Mesenteric fat pad (tissue), 1 donor: ENCODE results near the gene NASP. TPM values are rescaled to one million over a fixed set of nuclear protein-coding genes. Genes with fewer than 3 reads are reported as not detected.

Experiments
- DNase-seq: peaks from one replicate; pipeline ENCODE4 v3.0.0-alpha.2; 2020; ENCODE audit warnings: low spot score
- long read RNA-seq: library from polyadenylated mRNA; unstranded; transcript quantifications from one replicate; pipeline ENCODE4 v2.0.0, GENCODE V29; 2020
- total RNA-seq: library from RNA; stranded (reverse); fragmentation: NEBNext Ultra II Directional; extraction: Animal tissue kit (Norgen Biotek cat#: 25700); gene quantifications from one replicate; pipeline ENCODE4 v1.2.1, GENCODE V29; 2021
- donor health status: DM: yes; HTN: yes; CAD: no.

The NASP gene, protein sequence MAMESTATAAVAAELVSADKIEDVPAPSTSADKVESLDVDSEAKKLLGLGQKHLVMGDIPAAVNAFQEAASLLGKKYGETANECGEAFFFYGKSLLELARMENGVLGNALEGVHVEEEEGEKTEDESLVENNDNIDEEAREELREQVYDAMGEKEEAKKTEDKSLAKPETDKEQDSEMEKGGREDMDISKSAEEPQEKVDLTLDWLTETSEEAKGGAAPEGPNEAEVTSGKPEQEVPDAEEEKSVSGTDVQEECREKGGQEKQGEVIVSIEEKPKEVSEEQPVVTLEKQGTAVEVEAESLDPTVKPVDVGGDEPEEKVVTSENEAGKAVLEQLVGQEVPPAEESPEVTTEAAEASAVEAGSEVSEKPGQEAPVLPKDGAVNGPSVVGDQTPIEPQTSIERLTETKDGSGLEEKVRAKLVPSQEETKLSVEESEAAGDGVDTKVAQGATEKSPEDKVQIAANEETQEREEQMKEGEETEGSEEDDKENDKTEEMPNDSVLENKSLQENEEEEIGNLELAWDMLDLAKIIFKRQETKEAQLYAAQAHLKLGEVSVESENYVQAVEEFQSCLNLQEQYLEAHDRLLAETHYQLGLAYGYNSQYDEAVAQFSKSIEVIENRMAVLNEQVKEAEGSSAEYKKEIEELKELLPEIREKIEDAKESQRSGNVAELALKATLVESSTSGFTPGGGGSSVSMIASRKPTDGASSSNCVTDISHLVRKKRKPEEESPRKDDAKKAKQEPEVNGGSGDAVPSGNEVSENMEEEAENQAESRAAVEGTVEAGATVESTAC
- total RNA-seq, result 57.6 TPM
- long read RNA-seq, transcript NASP-202 (14 exons, 1,538 nt), result major isoform, 53 of 90 reads
- long read RNA-seq, partial matches to known transcripts, result 12 of 90 reads
- long read RNA-seq, other reads (novel, unspliced or antisense), result 14 of 90 reads

DNA sequence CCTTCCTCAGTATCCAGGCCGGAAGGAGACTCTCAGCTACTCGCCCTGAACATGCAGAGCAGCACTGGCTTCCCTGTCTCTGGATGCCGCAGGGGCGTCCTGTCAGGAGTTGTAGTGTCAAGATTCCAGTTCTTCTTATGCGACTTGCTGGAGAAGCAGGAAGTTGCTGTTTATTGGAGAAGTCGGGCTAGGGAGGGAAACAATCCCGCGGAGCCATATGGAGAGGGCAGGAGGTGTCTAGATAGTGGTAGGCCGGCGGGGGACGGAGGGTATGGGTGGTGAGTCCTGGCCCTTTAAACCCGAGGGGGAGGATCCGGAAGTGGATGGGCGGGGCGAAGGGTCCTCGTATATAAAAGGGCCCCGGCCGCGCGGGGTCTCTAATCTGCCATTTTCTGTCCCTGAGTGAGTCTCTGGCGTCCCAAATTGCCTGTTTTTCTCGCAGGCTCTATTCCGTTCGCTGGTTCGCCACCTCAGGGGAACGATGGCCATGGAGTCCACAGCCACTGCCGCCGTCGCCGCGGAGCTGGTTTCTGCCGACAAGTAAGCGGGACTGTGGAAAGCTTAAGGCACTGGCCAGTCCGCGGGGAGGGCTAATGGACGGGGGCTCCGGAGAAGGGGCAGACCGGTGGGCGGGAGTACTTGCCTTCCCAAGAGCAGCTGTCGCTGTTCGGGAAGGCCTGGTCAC lies at the start of gene NASP:
TSS of gene NASP (plus strand) at position 376 of the 685 bp plus-strand sequence. CDS start at position 482, 106 bp downstream.
- peak; percentile 95 for DNase-seq

DNA sequence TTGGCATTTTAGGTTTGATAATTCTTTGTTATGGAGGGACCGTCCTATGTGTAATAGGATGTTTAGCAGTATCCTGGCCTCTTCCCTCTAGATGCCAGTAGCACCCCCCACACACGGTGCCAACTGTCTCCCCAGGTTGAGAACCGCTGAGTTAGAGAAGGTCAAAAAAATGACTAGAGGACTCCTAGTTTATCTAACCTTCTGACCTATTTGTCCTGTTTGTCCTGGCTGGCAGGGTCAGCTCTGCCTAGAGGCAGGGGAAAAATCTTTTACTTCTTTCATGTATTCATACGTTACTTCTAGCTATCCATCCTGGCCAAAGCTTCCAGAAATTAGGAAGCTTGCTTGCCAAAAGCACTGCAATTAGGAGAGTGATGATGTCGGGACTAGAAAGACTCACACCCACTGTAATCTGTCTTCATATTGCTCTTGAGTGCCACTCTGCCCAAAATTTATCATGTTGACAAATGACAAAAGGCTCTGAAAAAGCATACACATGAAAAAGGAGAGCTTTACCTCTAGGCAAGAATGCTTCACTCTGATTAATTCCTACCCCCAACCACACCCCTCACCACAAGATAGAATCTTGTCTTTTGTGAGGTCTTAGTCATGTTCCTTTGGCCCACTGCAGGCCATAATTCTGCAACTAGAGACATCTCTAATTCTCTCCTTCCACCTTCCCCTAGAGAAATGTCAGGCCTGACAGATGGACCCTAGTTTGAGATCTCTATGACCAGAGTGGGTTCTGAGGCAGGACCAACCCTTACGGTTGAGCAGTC lies 47.7 kb upstream of the NASP start:
- DNase-seq, result no peak

DNA sequence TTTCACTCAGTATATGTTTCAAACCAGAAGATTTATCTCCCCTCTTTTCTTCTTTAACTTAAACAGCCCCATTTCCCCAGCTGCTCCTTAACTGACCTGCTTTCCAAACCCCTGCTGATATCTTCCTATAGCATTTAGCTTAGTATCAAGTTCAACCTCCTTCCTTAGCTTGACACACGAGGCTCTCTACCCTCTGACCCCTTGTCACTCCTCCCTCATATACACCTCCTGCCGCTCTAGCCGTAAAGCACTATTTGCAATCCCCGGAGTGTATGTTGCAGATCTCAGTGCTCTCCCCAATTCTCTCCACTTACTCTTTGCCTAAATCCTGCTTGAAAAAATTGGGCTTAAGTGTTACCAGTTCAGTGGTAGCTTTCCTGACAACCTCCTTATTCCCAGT lies 47.0 kb upstream of the NASP start:
- no peak for DNase-seq

DNA sequence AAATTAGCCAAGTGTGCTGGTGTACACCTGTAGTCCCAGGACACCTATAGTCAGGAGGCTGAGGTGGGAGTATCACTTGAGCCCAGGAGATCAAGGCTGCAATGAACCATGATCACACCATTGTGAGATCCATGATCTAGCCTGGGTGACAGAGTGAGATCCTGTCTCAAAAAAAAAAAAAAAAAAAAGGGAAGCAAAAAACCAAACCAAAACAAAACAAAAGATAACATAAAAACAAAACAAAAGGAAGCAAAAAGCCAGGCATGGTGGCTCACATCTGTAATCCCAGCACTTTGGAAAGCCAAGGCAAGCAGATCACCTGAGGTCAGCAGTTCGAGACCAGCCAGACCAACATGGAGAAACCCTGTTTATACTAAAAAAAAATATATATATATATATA lies 42.6 kb upstream of the NASP start:
- DNase-seq, result no peak

DNA sequence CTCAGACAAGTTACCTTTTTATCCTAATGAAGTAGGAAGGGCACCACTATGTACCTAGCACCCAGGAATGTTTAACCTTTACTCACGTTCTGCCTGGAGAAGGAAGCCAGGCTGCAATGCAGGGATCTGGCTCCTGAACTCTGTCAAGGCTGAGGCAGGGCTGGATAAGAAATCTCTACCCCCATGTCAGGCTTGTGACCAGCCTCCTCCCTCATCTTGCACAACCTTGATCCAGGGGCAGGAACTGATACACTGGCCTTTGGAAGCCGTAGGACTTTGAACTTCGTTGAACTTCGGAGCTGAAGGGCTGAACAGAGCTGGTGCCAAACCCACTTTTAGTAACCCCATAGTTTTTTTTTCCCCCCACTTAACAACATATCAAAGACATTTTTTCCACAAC lies 41.2 kb upstream of the NASP start:
- no peak for DNase-seq

DNA sequence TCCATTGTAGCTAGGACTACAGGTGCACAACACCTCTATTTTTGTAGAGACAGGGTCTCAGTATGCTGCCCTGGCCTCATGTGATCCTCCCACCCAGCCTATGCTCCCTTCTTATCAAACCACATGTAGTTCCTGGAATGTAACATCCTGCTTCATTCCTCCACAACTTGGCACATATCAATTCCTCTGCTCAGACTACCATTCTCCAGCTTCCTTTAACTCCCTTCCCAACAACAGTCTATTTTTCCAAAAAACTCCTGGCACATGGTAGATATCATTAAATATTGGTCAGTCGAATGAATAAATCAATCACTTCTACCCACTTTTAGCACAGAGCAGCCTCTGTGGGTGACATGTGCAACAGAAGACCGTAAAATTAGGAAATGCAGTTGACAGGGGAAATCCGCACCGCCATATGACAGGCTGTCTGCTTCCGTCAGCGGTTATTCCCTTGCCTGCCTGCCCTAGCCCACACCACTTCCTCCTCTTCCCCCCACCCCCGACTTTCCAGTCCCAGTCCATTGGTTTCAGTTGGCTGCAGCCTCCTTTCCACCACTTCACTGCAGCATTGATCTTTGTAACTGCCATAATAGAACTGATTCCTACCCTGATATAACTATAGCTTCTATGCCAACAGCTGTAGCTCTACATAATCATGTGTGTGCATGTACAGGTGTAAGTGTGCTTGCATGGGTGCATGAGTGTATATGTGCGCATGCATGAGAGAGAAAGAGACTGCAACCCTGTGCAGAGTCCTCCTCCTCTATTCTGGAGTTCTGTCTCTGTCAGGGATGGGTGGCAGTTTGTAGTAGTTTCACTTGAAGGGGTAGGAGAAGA lies 40.0 kb upstream of the NASP start:
- no peak for DNase-seq

DNA sequence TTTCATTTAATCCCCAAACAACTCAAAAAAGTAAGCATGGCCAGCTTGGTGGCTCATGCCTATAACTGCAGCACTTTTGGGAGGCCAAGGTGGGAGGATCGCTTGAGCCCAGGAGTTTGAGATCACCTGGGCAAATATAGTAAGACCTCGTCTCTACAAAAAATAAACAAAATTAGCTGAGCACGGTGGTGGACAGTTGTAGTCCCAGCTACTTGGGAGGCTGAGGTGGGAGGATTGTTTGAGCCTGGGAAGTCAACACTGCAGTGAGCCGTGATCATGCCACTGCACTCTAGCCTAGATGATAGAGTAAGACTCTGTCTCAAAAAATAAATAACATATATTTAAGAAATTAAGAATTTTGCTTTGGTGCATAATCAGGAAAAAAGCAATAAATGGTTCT lies 39.3 kb upstream of the NASP start:
- DNase-seq, result no peak

DNA sequence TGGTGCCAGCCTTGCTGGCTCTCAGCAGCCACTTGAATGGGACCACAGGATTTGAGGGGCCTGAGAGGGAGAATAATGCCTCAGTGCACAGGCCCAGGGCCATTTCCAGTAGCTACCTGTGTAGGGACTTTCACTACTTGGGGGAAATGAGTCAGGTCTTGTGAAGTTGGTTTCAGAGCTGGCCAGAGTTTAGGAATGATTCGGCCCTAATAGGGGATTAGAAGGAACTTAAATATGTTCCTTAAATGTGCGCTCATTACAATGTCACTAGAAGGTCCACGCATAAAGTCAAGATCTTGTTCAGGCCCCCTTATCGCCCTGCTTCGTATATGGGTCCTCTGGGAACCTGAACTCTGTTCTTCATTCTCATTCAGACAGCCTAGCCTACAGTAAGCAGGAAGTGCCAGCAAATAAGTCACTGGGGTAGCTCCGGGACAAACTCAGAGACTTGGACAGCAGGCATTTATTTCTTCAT lies 38.8 kb upstream of the NASP start:
- no peak for DNase-seq

DNA sequence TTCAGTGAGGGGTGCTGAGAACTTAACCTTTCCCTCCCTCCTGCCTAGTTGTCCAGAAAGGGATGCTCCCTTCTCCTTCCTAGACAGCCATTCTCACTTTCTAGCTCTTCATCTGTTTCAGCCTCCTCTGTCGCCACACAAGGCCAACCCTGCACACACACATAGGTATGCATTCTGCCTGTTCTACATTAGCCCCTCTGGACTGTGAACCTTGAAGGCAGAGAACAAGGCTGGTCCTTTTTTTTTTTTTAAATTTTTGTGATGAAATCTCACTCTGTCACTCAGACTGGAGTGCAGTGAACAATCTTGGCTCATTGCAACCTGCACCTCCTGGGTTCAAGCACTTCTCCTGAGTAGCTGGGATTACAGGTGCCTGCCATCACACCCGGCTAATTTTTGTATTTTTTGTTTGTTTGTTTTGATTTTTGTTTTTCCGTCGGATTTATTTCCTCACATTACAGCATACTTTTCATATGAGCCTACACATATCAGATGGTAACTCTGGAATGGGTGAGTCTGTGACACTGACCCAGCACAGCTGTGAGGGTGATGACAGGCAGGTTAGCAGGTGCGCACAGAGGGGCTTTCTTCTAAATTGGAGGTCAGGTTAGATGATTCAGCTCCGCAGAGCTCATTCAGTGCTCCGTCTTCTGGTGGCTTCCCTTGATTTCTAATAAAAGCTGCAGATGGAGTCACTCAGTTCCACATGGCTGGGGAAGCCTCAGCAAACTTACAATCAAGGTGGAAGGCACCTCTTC lies 38.1 kb upstream of the NASP start:
- DNase-seq, result no peak

DNA sequence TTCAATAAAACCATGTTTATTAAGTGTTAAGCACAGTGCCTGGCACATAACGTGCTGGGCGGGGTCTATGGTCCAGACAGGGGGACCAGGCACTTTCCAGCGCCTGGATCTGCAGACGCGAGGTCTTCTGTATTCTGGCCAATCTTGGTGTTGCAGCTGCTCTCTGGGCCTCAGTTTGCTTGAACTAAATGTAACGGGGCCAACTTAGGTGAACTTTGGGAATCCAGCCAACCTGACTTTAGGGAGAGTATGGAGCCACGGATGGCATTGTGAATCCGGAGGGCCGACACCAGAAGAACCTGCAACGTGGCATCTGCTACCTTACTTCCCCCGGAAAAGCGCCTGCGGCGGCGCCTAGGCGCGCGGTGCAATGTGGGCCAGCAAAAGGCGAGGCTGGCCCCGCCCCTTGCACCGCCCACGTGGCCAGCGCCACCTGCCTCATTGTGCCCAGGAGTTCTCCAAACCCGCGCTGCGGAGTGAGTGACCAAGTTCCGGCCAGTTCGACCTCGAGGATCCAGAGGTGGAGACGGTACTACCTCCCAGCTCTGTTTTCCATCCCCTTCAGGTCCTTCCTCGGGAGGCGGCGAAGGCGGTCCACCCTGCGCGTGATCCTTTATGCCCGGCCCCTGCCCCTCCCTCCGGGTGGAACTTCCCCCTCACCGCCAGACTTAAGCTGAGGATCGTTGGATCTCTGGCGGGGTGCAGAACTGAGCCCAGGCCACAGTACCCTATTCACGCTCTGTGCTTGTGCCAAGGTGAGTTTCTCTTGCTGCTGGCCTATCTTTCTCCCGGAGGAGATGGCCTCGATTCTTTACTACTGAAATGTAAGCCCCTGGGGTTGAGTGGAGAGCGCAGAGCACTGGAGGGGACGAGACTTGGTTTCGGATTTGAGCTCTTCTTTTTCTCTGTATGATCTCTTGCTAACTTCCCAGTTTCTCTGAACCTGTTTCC lies 33.2 kb upstream of the NASP start, which contains the start of gene AKR1A1:
TSS of gene AKR1A1 (plus strand) at position 426 of the 951 bp plus-strand sequence. CDS start 10,969 bp downstream, outside the sequence.
- DNase-seq, result peak; percentile 96

DNA sequence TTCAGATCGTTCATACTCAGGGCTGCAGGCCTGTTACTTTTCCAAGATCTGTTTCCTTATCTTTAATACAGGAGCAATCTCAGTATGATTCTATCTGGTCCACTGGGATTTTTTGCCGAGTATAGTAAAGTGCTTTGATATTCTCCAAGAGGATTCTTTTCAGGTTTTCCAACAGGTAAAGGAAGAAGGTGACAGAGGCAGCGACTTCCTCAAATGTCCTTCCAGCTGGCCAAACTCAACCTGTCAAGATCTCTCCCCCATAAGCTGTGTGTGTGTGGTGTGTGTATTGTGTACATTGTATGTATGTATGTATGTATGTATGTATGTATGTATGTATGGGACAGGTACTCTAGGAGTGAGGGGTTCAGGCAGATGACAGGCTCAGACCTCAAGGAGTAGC lies 32.2 kb upstream of the NASP start:
- DNase-seq, result no peak

DNA sequence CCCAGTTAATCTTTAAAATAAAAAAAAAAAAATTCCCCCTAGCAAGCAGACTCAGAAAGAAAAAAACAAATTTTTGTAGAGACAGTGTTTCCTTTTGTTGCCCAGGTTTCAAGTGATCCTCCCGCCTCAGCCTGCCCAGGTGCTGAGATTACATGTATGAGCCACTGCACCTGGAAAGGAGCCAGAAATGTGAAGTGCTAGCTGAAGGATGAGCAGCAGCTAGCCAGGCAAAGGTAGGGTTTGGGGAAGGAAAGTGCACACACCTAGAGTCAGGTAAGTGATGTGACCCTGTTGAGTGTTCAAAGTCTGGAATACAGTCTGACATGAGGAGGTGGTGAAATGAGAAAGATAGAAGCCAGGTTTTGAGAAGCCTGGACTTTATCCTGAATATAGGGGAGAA lies 31.5 kb upstream of the NASP start:
- no peak for DNase-seq

DNA sequence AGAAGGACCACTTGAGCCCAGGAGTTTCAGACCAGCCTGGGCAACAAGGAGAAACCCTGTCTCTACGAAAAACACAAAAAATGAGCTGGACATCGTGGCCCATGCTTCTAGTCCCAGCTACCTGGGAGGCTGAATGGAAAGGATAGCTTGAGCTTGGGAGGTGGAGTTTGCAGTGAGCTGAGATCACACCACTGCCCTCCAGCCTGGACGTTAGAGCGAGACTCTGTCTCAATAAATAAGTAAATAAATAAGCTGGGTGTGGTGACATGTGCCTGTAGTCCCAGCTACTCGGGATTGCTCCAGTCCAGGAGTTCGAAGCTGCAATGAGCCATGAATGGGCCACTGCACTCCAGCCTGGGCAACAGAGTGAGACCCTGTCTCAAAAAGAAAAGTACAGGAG lies 29.6 kb upstream of the NASP start:
- no peak for DNase-seq

DNA sequence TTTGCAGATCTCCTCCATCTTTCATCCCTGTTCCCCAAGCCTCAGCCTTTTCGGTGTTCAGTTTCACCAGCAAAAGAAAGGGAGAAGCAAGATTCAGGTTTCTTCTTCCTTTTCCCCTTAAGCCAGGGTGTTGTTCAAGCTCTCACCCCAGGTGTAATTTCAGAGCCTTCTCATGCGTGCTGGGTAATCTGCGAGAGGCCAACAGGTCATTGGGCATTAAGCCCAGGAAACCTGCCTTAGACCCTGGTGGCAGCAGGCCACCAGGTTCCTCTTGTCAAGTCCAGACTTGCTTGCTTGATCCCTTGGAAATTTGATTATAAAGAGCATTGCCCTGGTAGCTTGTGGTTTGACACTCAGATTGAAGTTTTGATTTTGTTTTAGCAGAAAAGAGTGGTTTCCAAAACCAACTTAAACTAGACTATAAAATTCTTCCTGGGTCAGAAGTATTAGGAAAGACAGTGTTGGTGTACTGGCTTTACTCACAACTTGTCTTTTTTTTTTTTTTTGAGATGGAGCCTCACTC lies 26.4 kb upstream of the NASP start:
- no peak for DNase-seq

DNA sequence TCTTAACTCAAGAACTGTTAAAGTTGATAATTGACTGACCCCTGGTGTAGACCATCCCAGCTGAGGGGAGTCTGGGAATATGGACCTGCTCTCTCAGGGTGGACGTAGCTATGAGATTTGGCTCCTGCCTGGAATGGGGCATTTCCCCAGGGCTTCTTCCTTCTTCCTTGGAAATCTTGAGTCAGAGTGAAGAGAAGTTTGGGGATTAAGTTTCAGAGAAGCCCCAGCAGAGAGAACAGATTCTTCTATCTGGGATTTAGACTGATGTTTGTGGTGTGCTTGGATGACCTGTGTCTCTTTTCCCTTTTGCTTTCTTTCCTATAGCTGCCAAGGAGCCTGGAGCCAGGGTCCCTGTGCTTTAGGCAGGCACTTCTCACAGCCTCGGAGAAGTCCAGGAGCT lies 20.0 kb upstream of the NASP start:
- DNase-seq, result no peak

DNA sequence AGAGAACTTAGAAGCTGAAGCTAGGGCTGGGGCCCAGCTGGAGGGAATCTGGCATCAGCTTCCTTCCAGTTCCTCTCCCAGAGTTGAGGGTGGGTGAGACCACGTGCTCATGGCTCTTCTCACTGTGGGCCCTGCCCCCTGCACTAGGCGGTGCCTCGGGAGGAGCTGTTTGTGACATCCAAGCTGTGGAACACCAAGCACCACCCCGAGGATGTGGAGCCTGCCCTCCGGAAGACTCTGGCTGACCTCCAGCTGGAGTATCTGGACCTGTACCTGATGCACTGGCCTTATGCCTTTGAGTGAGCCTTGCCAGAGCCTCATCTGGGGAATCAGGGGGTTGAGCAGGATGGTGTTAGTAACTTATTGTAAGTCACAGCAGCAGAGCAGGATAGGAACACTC lies 17.1 kb upstream of the NASP start:
- no peak for DNase-seq

DNA sequence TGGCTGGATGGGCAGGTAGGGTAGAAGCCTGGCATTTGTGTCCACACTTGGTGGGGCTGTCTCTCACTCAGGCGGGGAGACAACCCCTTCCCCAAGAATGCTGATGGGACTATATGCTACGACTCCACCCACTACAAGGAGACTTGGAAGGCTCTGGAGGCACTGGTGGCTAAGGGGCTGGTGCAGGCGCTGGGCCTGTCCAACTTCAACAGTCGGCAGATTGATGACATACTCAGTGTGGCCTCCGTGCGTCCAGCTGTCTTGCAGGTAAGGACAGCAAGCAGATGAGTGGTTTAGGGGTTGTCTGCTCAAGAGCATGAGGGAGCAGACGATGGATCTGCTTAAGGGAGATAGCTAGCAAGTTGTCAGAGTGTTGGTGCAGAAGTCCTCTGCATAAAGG lies 15.9 kb upstream of the NASP start:
- DNase-seq, result no peak

DNA sequence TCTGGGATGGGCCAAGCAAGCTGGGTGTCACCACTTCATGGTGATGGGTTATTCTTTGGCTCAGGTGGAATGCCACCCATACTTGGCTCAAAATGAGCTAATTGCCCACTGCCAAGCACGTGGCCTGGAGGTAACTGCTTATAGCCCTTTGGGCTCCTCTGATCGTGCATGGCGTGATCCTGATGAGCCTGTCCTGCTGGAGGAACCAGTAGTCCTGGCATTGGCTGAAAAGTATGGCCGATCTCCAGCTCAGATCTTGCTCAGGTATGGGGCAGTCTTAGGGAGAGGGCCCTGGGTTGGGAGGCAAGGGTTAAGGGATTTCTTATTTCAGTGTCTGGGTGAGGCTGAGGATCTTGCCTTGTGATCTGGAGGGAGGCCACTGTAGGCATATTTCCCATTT lies 15.4 kb upstream of the NASP start:
- DNase-seq, result no peak
